Mammary epithelial cell (primary cell): ENCODE results near the gene ZSWIM7.

ENCODE experiments used
- CTCF ChIP-seq, 2 donors: IDR thresholded peaks in 1 of 2; conservative IDR thresholded peaks in 1 of 2; 2 replicates each; pipeline ENCODE4 v1.5.1; 2011 to 2012; ENCODE audit warnings: inconsistent platforms in 2 of 2, low read length in 2 of 2, mild to moderate bottlenecking in 2 of 2, control low read depth in 1 of 2, low read depth in 1 of 2; ENCODE audit not compliant: insufficient read depth in 1 of 2; ENCODE audit errors: extremely low read depth in 1 of 2
- EZH2 ChIP-seq: IDR thresholded peaks from 2 replicates; pipeline ENCODE4 v1.6.1; 2012; ENCODE audit warnings: low read length, inconsistent platforms, borderline replicate concordance

- TF ChIP-seq CTCF (conservative IDR thresholded peaks at IDR 0.05 in 1 of 2, IDR thresholded peaks at IDR 0.05 in 1 of 2; ENCODE audit: extremely low read depth in 1 of 2, insufficient read depth in 1 of 2, low read depth in 1 of 2, low read length in 2 of 2) (no peak), EZH2 (no peak)
Observed at GRCh38 chr17:15935891-15936290, 63.6 kb downstream of the ZSWIM7 start.
